ENCODE measurements around the gene NUBP1.

The NUBP1 gene

GRCh38 chr16:10731790-10732189 is 11.9 kb upstream of the NUBP1 start:
- ATAC-seq (ENCODE audit: low read depth) (no peak), DNase-seq (ENCODE audit: low spot score) (no peak)
- Histone ChIP-seq H3K4me3 (ENCODE audit: severe bottlenecking) (no peak overlapping the region), H3K4me1 (ENCODE audit: insufficient read depth, poor library complexity, severe bottlenecking) (peaks cover 7% of the 10 kb centered on the region), H3K9me3 (ENCODE audit: severe bottlenecking) (no peaks in the 10 kb centered on the region), H3K36me3 (ENCODE audit: low read depth) (no peaks in the 10 kb centered on the region), H3K27me3 (ENCODE audit: insufficient read depth, poor library complexity, severe bottlenecking) (no peaks in the 10 kb centered on the region), H3K27ac (ENCODE audit: poor library complexity, severe bottlenecking) (no peak overlapping the region)
- TF ChIP-seq CTCF (IDR thresholded peaks at IDR 0.05; ENCODE audit: poor library complexity, severe bottlenecking): no peak

- Histone ChIP-seq H3K9me3 (ENCODE audit: severe bottlenecking) (no peaks in the 10 kb centered on the region), H3K27me3 (ENCODE audit: insufficient read depth, poor library complexity, severe bottlenecking) (no peaks in the 10 kb centered on the region), H3K4me3 (ENCODE audit: severe bottlenecking) (no peak overlapping the region), H3K36me3 (ENCODE audit: low read depth) (no peaks in the 10 kb centered on the region), H3K4me1 (ENCODE audit: insufficient read depth, poor library complexity, severe bottlenecking) (peaks cover 7% of the 10 kb centered on the region), H3K27ac (ENCODE audit: poor library complexity, severe bottlenecking) (no peak overlapping the region)
- TF ChIP-seq CTCF (IDR thresholded peaks at IDR 0.05; ENCODE audit: poor library complexity, severe bottlenecking): peak; percentile 91
- DNase-seq (ENCODE audit: low spot score) (no peak), ATAC-seq (ENCODE audit: low read depth) (peak; percentile 67; the same call in 2 of the 3 replicates)
Measured at GRCh38 chr16:10737068-10737625, 6.5 kb upstream of the NUBP1 start.

GRCh38 chr16:10738231-10739077 is 5.2 kb upstream of the NUBP1 start:
- H3K9me3 ChIP-seq (ENCODE audit: severe bottlenecking): no peaks in the 10 kb centered on the region
- H3K4me3 ChIP-seq (ENCODE audit: severe bottlenecking): no peak overlapping the region
- H3K4me1 ChIP-seq (ENCODE audit: insufficient read depth, poor library complexity, severe bottlenecking): peaks cover 7% of the 10 kb centered on the region
- H3K27ac ChIP-seq (ENCODE audit: poor library complexity, severe bottlenecking): peak overlapping the region; percentile 26
- no peak for TF ChIP-seq CTCF (IDR thresholded peaks at IDR 0.05; ENCODE audit: poor library complexity, severe bottlenecking)
- DNase-seq (ENCODE audit: low spot score) (peak; percentile 78), ATAC-seq (ENCODE audit: low read depth) (peak; percentile 65)
- no peaks in the 10 kb centered on the region for H3K27me3 ChIP-seq (ENCODE audit: insufficient read depth, poor library complexity, severe bottlenecking)
- no peaks in the 10 kb centered on the region for H3K36me3 ChIP-seq (ENCODE audit: low read depth)

GRCh38 chr16:10740000-10740844 is 3.4 kb upstream of the NUBP1 start:
- TF ChIP-seq CTCF (IDR thresholded peaks at IDR 0.05; ENCODE audit: poor library complexity, severe bottlenecking): no peak
- Histone ChIP-seq H3K9me3 (ENCODE audit: severe bottlenecking) (no peaks in the 10 kb centered on the region), H3K36me3 (ENCODE audit: low read depth) (no peaks in the 10 kb centered on the region), H3K4me1 (ENCODE audit: insufficient read depth, poor library complexity, severe bottlenecking) (peaks cover 7% of the 10 kb centered on the region), H3K27me3 (ENCODE audit: insufficient read depth, poor library complexity, severe bottlenecking) (no peaks in the 10 kb centered on the region), H3K27ac (ENCODE audit: poor library complexity, severe bottlenecking) (no peak overlapping the region), H3K4me3 (ENCODE audit: severe bottlenecking) (no peak overlapping the region)
- DNase-seq (ENCODE audit: low spot score): no peak
- ATAC-seq (ENCODE audit: low read depth): no peak
